Stimulated activated CD4-positive, alpha-beta T cell treated with anti-CD3 and anti-CD28 coated beads, Interleukin-1b, Interleukin-23, amount 100 ng/mL, for 48 hours (primary cell): Measurements from ENCODE around the gene ERO1B.
"Not testable (repeated sequence)": the region's sequence is repeated elsewhere in the genome, so short reads cannot be mapped to it uniquely, and the experiment has no call there.

Experiments used
- DNase-seq: peaks from one replicate; pipeline ENCODE4 v3.0.0-alpha.2; 2020

The ERO1B gene

GRCh38 chr1:236281654-236282424, at the start of gene ERO1B:
TSS of gene ERO1B (minus strand) at chr1:236281958. CDS start at chr1:236281783, 175 bp downstream.
- peak; percentile 94 for DNase-seq

- not testable (repeated sequence) for DNase-seq
These were observed 49.7 kb upstream of the ERO1B start for GRCh38 chr1:236331412-236331811.

- DNase-seq, result no peak
These were observed 44.7 kb upstream of the ERO1B start for GRCh38 chr1:236326432-236326831.

- no peak for DNase-seq
These were observed 43.8 kb upstream of the ERO1B start for GRCh38 chr1:236325567-236325966.

GRCh38 chr1:236323819-236324411, 42.2 kb upstream of the ERO1B start:
- DNase-seq, result no peak

GRCh38 chr1:236322566-236323409, 41.0 kb upstream of the ERO1B start:
- no peak for DNase-seq

- no peak for DNase-seq
These were observed 39.3 kb upstream of the ERO1B start for GRCh38 chr1:236321101-236321500.

GRCh38 chr1:236320671-236321070, 38.9 kb upstream of the ERO1B start:
- DNase-seq, result no peak

GRCh38 chr1:236320214-236320613, 38.5 kb upstream of the ERO1B start:
- no peak for DNase-seq

- no peak for DNase-seq
These were observed 34.7 kb upstream of the ERO1B start for GRCh38 chr1:236316437-236316836.

- no peak for DNase-seq
These were observed 33.8 kb upstream of the ERO1B start for GRCh38 chr1:236315518-236315917.

GRCh38 chr1:236315092-236315491, 33.3 kb upstream of the ERO1B start:
- no peak for DNase-seq

- DNase-seq, result not testable (repeated sequence)
These were observed 32.3 kb upstream of the ERO1B start for GRCh38 chr1:236314050-236314449.

GRCh38 chr1:236313427-236313826, 31.7 kb upstream of the ERO1B start:
- DNase-seq, result no peak

GRCh38 chr1:236311040-236311439, 29.3 kb upstream of the ERO1B start:
- no peak for DNase-seq

- DNase-seq, result no peak
These were observed 27.1 kb upstream of the ERO1B start for GRCh38 chr1:236308827-236309226.

- no peak for DNase-seq
These were observed 25.7 kb upstream of the ERO1B start for GRCh38 chr1:236307435-236307834.

- no peak for DNase-seq
These were observed 22.9 kb upstream of the ERO1B start for GRCh38 chr1:236304682-236305081.

GRCh38 chr1:236303675-236304074, 21.9 kb upstream of the ERO1B start:
- DNase-seq, result no peak

GRCh38 chr1:236302941-236303340, 21.2 kb upstream of the ERO1B start:
- DNase-seq, result no peak

GRCh38 chr1:236301958-236302335, 20.2 kb upstream of the ERO1B start:
- DNase-seq, result no peak

GRCh38 chr1:236301080-236301957, 19.6 kb upstream of the ERO1B start:
- no peak for DNase-seq

GRCh38 chr1:236297161-236297560, 15.4 kb upstream of the ERO1B start:
- DNase-seq, result no peak
